Heart left ventricle (tissue), 16 donors: ENCODE results near the gene COL4A4. TPM values are rescaled to one million over a fixed set of nuclear protein-coding genes. Genes with fewer than 3 reads are reported as not detected.

Experiments
- ATAC-seq, 4 donors: fragments of 200-7000 bp; cut with Tn5 transposase; one replicate each; pipeline ENCODE4 v1.9.1; 2020 to 2022; ENCODE audit warnings: moderate library complexity in 4 of 4, mild to moderate bottlenecking in 3 of 4, moderate number of reproducible peaks in 1 of 4
- DNase-seq, 5 donors: peaks; one replicate each; pipeline ENCODE4 v3.0.0-alpha.2; 2020
- H3K27ac ChIP-seq, 12 donors: fragments of 200-600 bp; sonication (generic) in 4 of 12; one replicate each; pipeline versions ENCODE4 v1.5.0 to v1.8.0; 2016 to 2022; ENCODE audit warnings: mild to moderate bottlenecking in 2 of 12
- H3K27me3 ChIP-seq, 9 donors: fragments of 200-600 bp; sonication (generic) in 2 of 9; one replicate each; pipeline versions ENCODE4 v1.5.1 to v1.8.0; 2016 to 2022; ENCODE audit warnings: mild to moderate bottlenecking in 3 of 9
- H3K36me3 ChIP-seq, 9 donors: fragments of 200-600 bp; sonication (generic) in 2 of 9; one replicate each; pipeline versions ENCODE4 v1.5.0 to v1.8.0; 2018 to 2022; ENCODE audit warnings: mild to moderate bottlenecking in 2 of 9
- H3K4me1 ChIP-seq, 12 donors: fragments of 200-600 bp; sonication (generic) in 4 of 12; one replicate each; pipeline versions ENCODE4 v1.5.0 to v1.8.0; 2016 to 2022; ENCODE audit warnings: mild to moderate bottlenecking in 3 of 12
- H3K4me3 ChIP-seq, 12 donors: fragments of 200-600 bp; sonication (generic) in 4 of 12; one replicate each; pipeline versions ENCODE4 v1.5.0 to v1.8.0; 2017 to 2022; ENCODE audit warnings: mild to moderate bottlenecking in 9 of 12, moderate library complexity in 4 of 12
- H3K9me3 ChIP-seq, 12 donors: fragments of 200-600 bp; sonication (generic) in 4 of 12; one replicate each; pipeline versions ENCODE4 v1.5.0 to v1.8.0; 2016 to 2022; ENCODE audit warnings: mild to moderate bottlenecking in 1 of 12
- CTCF ChIP-seq, 12 donors: fragments of 200-600 bp; sonication (generic) in 4 of 12; IDR thresholded peaks; one replicate each; pipeline versions ENCODE4 v1.5.0 to v1.8.0; 2018 to 2022; ENCODE audit warnings: antibody characterized with exemption in 12 of 12, mild to moderate bottlenecking in 5 of 12
- POLR2A ChIP-seq, 2 donors: fragments of 450-650 bp; IDR thresholded peaks; one replicate each; pipeline ENCODE4 v1.6.1; 2017; ENCODE audit warnings: antibody characterized with exemption in 2 of 2, mild to moderate bottlenecking in 2 of 2, moderate library complexity in 2 of 2
- WGBS, 4 donors: extraction: QIAGEN DNeasy Blood & Tissue Kit in 2 of 4; methylation state at CpG; one replicate each; pipeline versions ENCODE4 v1.1.5 to v1.1.7; 2013 to 2018; 5-methylcytosine and 5-hydroxymethylcytosine counted together
- intact Hi-C, 10 donors: fragments of 100-400 bp; cut with DNase I; formaldehyde crosslinking; loops; one replicate each; pipeline versions ENCODE4 v1.11.1 to v1.14.2; 2022
- polyA plus RNA-seq, 2 donors: library from polyadenylated mRNA; stranded (reverse); fragments of 200-250 nt; gene quantifications; one replicate each; pipeline ENCODE4 v1.2.3, GENCODE V29; 2013
- total RNA-seq, 9 donors: library from RNA; depleted of rRNA in 2 of 9; stranded (reverse); fragments of >200 nt in 2 of 9; fragmentation: NEBNext Ultra II Directional in 3 of 9; extraction: Animal tissue kit (Norgen Biotek cat#: 25700) in 3 of 9; gene quantifications; one replicate each; pipeline versions ENCODE4 v1.1.0 to v1.2.4, GENCODE V29; 2016 to 2023
- donor health status: ischemic (EF 13 %, LVEDD 7.1; RV severe dilation, severe dysfunction).
- donor health status: healthy with polysubstance abuse.
- donor health status: DM: no; HTN: yes; CAD: no.
- donor health status: DM: no; HTN: no; CAD: no.
- donor health status: ischemic (EF 25% LVEDD 6.9; RV normal size, moderate dysfunction).
- donor health status: ischemic (EF 25% LVEDD 5.7; RV mildly dilated, moderate dysfunction).
- donor health status: healthy.
- donor health status: DM: yes; HTN: yes; CAD: no.
- donor health status: ischemic (EF 35%, LVEDD 5.7; RV mildly dilated, moderate dysfunction).
- donor health status: nonischemic (EF 11% LVEDD 7.7; RV severe dilation, severe dysfunction).
- donor health status: DM: yes; HTN: yes; CAD: no.
- donor health status: PGD.
- donor health status: ischemic (EF 29% LVEDD 5.4; RV normal size, mild dysfunction).
- donor health status: nonischemic (EF 23%, LVEDD 6.1; RV moderate dilation, normal function).

COL4A4 gene
- total and polyA plus RNA-seq, 11 donors = 1.0 to 9.9 (median 3.4) TPM

DNA sequence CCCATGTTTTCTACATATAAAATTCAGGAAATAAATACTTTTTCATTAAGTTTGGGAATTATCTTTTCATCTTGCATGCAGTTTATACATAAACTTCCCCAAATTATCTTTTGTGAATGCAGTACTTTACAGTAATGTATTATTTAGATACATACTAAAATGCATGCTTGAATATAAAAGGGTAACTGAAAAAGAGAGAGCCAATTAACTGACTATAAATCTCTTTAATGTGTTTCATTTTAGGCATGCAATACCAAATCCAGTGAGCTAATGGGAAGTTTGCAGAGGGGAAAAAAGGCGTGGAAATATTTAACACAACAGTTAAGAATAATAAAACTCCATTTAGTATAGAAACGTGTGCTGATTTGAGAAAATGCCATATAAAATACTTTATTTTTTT is 39.2 kb downstream of the COL4A4 start:
- Histone ChIP-seq H3K9me3 (no peaks in the 10 kb centered on the region), H3K36me3 (peaks cover 0 to 14% (median 0%) of the 10 kb centered on the region in 9 donors), H3K27ac (no peak overlapping the region), H3K27me3 (peaks cover 0 to 3% (median 0%) of the 10 kb centered on the region in 9 donors), H3K4me1 (peaks cover 0 to 8% (median 0%) of the 10 kb centered on the region in 12 donors), H3K4me3 (no peak overlapping the region)
- 72 to 81% (median 75%) methylated on average over 2 of the region's 2 CpGs for WGBS, 4 donors
- intact Hi-C loops = no loop called here
- TF ChIP-seq POLR2A (IDR thresholded peaks at IDR 0.05) (no peak), CTCF (IDR thresholded peaks at IDR 0.05) (no peak)
- DNase-seq = no peak
- no peak for ATAC-seq

DNA sequence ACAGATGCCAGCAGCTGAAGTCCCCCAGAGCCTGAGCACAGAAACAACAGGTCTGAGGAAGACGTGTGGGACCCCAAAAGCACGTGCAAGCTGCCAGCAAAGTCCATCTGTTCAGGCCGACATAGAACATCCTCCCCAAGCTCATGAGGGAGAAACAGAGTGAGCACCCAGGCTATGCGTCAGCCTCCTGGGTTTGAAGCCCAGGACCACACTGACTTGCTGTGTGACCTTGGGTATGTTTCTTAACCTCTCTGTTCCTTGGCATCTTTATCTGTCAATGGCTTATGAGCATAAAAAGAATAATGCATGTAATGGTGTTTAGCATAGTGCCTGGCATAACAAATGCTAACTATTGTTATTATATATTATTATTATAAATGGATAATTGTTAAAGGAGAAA is 40.3 kb downstream of the COL4A4 start:
- H3K4me1 ChIP-seq = peaks cover 0 to 8% (median 0%) of the 10 kb centered on the region in 12 donors
- no peaks in the 10 kb centered on the region for H3K9me3 ChIP-seq
- H3K36me3 ChIP-seq = peaks cover 0 to 24% (median 0%) of the 10 kb centered on the region in 9 donors
- H3K27ac ChIP-seq = no peak overlapping the region
- DNase-seq (no peak), ATAC-seq (no peak)
- H3K27me3 ChIP-seq = no peaks in the 10 kb centered on the region
- H3K4me3 ChIP-seq = no peak overlapping the region
- no peak for TF ChIP-seq CTCF (IDR thresholded peaks at IDR 0.05)
- no peak for TF ChIP-seq POLR2A (IDR thresholded peaks at IDR 0.05)
- 68 to 84% (median 79%) methylated on average over 4 of the region's 4 CpGs for WGBS, 4 donors
- intact Hi-C loops = no loop called here

- intact Hi-C loops = no loop called here
- TF ChIP-seq POLR2A (IDR thresholded peaks at IDR 0.05) = no peak
- TF ChIP-seq CTCF (IDR thresholded peaks at IDR 0.05) = no peak
- Histone ChIP-seq H3K27me3 (no peaks in the 10 kb centered on the region), H3K4me3 (no peak overlapping the region), H3K27ac (no peak overlapping the region), H3K36me3 (peaks cover 0 to 60% (median 0%) of the 10 kb centered on the region in 9 donors), H3K4me1 (no peaks in the 10 kb centered on the region), H3K9me3 (no peaks in the 10 kb centered on the region)
- ATAC-seq (no peak), DNase-seq (no peak)
Observed at GRCh38 chr2:227118353-227118752, 45.7 kb downstream of the COL4A4 start.

GRCh38 chr2:227117852-227118251 is 46.2 kb downstream of the COL4A4 start:
- whole genome bisulfite sequencing, 4 donors = 18 to 42% (median 25%) methylated on average over 3 of the region's 3 CpGs
- intact Hi-C loops = no loop called here
- Histone ChIP-seq H3K4me1 (no peaks in the 10 kb centered on the region), H3K4me3 (no peak overlapping the region), H3K9me3 (no peaks in the 10 kb centered on the region), H3K27ac (no peak overlapping the region), H3K36me3 (peaks cover 0 to 64% (median 0%) of the 10 kb centered on the region in 9 donors), H3K27me3 (no peaks in the 10 kb centered on the region)
- ATAC-seq (no peak), DNase-seq (no peak)
- TF ChIP-seq POLR2A (IDR thresholded peaks at IDR 0.05) = no peak
- TF ChIP-seq CTCF (IDR thresholded peaks at IDR 0.05) = no peak
